Measurements from ENCODE around the gene FAM221B. TPM values are rescaled to one million over a fixed set of nuclear protein-coding genes. Genes with fewer than 3 reads are reported as not detected.

FAM221B gene
- total and polyA plus RNA-seq, 2 of the 4 experiments (the other 2 are of a cell fraction) = not detected

- H3K4me3 ChIP-seq (ENCODE audit: insufficient read depth, low read depth, low read length) = no peak overlapping the region
- H3K27me3 ChIP-seq (ENCODE audit: control insufficient read depth, insufficient read depth, low read length) = no peaks in the 10 kb centered on the region
- POLR2A ChIA-PET (ENCODE audit: unreplicated experiment) = no interaction called here
- H3K56ac ChIP-seq (ENCODE audit: extremely low read depth, insufficient read depth, low read length) = no peak overlapping the region
- no peak overlapping the region for H2AK5ac ChIP-seq (ENCODE audit: low read depth, low read length)
- no peaks in the 10 kb centered on the region for H4K20me1 ChIP-seq (ENCODE audit: insufficient read depth, low read length)
- H3K4me1 ChIP-seq (ENCODE audit: control insufficient read depth, insufficient read depth, low read length) = no peaks in the 10 kb centered on the region
- H2BK15ac ChIP-seq (ENCODE audit: low read depth, low read length) = no peak overlapping the region
- no peak overlapping the region for H2BK5ac ChIP-seq (ENCODE audit: low read depth, low read length, poor library complexity, severe bottlenecking)
- no peak overlapping the region for H3K4ac ChIP-seq (ENCODE audit: low read depth, low read length)
- H3K9me1 ChIP-seq (ENCODE audit: insufficient read depth, low read length) = peaks cover 6% of the 10 kb centered on the region; the same call in 1 of the 2 replicates
- no peak overlapping the region for H4K8ac ChIP-seq (ENCODE audit: low read depth in 2 of 2, low read length in 2 of 2)
- no peak overlapping the region for H2BK20ac ChIP-seq (ENCODE audit: low read depth, low read length)
- CTCF ChIA-PET = interaction anchor here (1.1 to 1.2 kb wide), 2 partner anchors 9 to 15 kb away, joined by 3 to 4 read pairs; no protein-coding TSS in a partner anchor
- dilution Hi-C loops (cut with HindIII; ENCODE audit: low sequenced_read_pairs, unreplicated experiment) (no loop called here), in situ Hi-C loops (cut with MboI; ENCODE audit: low sequenced_read_pairs) (no loop called here), intact Hi-C loops (cut with micrococcal nuclease) (no loop called here)
- no peak overlapping the region for H3K9ac ChIP-seq (ENCODE audit: low read depth, low read length)
- no peak overlapping the region for H3K14ac ChIP-seq (replicated peaks; ENCODE audit: low read depth, low read length)
- no peak overlapping the region for H2AK9ac ChIP-seq (replicated peaks; ENCODE audit: low read depth, low read length, poor library complexity)
- no peaks in the 10 kb centered on the region for H3K9me3 ChIP-seq (ENCODE audit: control insufficient read depth, insufficient read depth, low read length)
- ATAC-seq (ENCODE audit: low read depth) (no peak), DNase-seq (no peak)
- no TSS peak for BruUV-seq (replicated peaks)
- H3K36me3 ChIP-seq (ENCODE audit: control insufficient read depth, insufficient read depth, low read length) = no peaks in the 10 kb centered on the region
- WGBS, 2 experiments (ENCODE audit: extremely low coverage in 2 of 2, insufficient read length in 1 of 2) = 94% methylated on average over 2 of the region's 2 CpGs; no CpG with 5 or more reads in 1 of the 2 experiments
- H4K5ac ChIP-seq (ENCODE audit: low read depth, low read length) = no peak overlapping the region
- no peak overlapping the region for H3K27ac ChIP-seq (ENCODE audit: insufficient read depth, low read length)
- TF ChIP-seq ELK1 (IDR thresholded peaks at IDR 0.05; ENCODE audit: borderline replicate concordance, low read depth, low read length) (no peak), FOS (IDR thresholded peaks at IDR 0.05; ENCODE audit: low read depth, low read length) (no peak), MAFK (IDR thresholded peaks at IDR 0.05; ENCODE audit: low read depth, low read length) (no peak), USF2 (IDR thresholded peaks at IDR 0.05; ENCODE audit: low read depth, low read length) (no peak), RFX5 (IDR thresholded peaks at IDR 0.05; ENCODE audit: low read depth, low read length) (no peak), POLR2A (IDR thresholded peaks at IDR 0.05; ENCODE audit: low read depth, low read length) (no peak), NFE2L2 (IDR thresholded peaks at IDR 0.05; ENCODE audit: low read depth, low read length) (no peak), CEBPB (IDR thresholded peaks at IDR 0.05; ENCODE audit: low read depth, low read length) (no peak), MXI1 (IDR thresholded peaks at IDR 0.05; ENCODE audit: borderline replicate concordance, low read depth, low read length) (no peak), CTCF (conservative IDR thresholded peaks at IDR 0.05; ENCODE audit: low read depth, low read length) (no peak), RAD21 (IDR thresholded peaks at IDR 0.05; ENCODE audit: low read length) (no peak), MAZ (IDR thresholded peaks at IDR 0.05; ENCODE audit: borderline replicate concordance, low read depth, low read length) (no peak), BHLHE40 (IDR thresholded peaks at IDR 0.05; ENCODE audit: low read depth, low read length) (no peak), SMC3 (IDR thresholded peaks at IDR 0.05; ENCODE audit: low read depth, low read length) (no peak), CHD1 (IDR thresholded peaks at IDR 0.05; ENCODE audit: low read depth, low read length) (no peak), RCOR1 (IDR thresholded peaks at IDR 0.05; ENCODE audit: insufficient replicate concordance, low read length) (no peak)
- H3K4me2 ChIP-seq (ENCODE audit: low read depth, low read length) = no peak overlapping the region
- H3K18ac ChIP-seq (ENCODE audit: low read depth, low read length) = no peak overlapping the region
- no peak overlapping the region for H3K23ac ChIP-seq (ENCODE audit: low read depth, low read length)
- H2BK120ac ChIP-seq (ENCODE audit: low read depth, low read length) = no peak overlapping the region
- H4K91ac ChIP-seq (ENCODE audit: insufficient read depth, low read depth, low read length) = no peak overlapping the region
- no peak overlapping the region for H2AFZ ChIP-seq (replicated peaks; ENCODE audit: low read length, poor library complexity)
- peaks cover 0 to 4% of the 10 kb centered on the region in 2 experiments; a peak in 2 of 4 replicates for H3K79me1 ChIP-seq (ENCODE audit: low read depth in 1 of 2, low read length in 2 of 2)
Measured at GRCh38 chr9:35835766-35836165, 7.2 kb upstream of the FAM221B start.
